Endometrial microvascular endothelial cells (primary cell): ENCODE measurements around the gene PRR9. TPM values are rescaled to one million over a fixed set of nuclear protein-coding genes. Genes with fewer than 3 reads are reported as not detected.

Experiments
- in situ Hi-C: cut with HindIII; loops from 2 replicates; pipeline ENCODE4 v1.10.0; 2017; ENCODE audit warnings: low sequenced_read_pairs, low pct_unique_long_range_greater_than_20kb; ENCODE audit errors: inconsistent ontology term
- total RNA-seq: library from RNA; depleted of rRNA; stranded (reverse); fragments of >200 nt; gene quantifications from one replicate; pipeline ENCODE4 v1.2.3, GENCODE V29; 2015; ENCODE audit errors: inconsistent ontology term

Gene PRR9
- total RNA-seq, 1 donor from 2014 or later, result not detected

GRCh38 chr1:153260585-153261280 is 43.3 kb downstream of the PRR9 start:
- in situ Hi-C loops, result no loop called here

- in situ Hi-C loops, result no loop called here
Observed at GRCh38 chr1:153261281-153262069, 44.1 kb downstream of the PRR9 start.

GRCh38 chr1:153262070-153262366 is 44.6 kb downstream of the PRR9 start:
- in situ Hi-C loops, result no loop called here

GRCh38 chr1:153262462-153263157 is 45.2 kb downstream of the PRR9 start:
- in situ Hi-C loops, result no loop called here

- in situ Hi-C loops, result no loop called here
Observed at GRCh38 chr1:153265457-153265856, 48.1 kb downstream of the PRR9 start.

Other genes with a start within 250 kb of the PRR9 start
- not detected for gene SPRR4, start 246.9 kb upstream of the PRR9 start, total RNA-seq
- not detected for gene SPRR1A, start 233.5 kb upstream of the PRR9 start, total RNA-seq
- gene SPRR3, start 215.8 kb upstream of the PRR9 start, total RNA-seq, result not detected
- gene SPRR1B, start 186.4 kb upstream of the PRR9 start, total RNA-seq, result not detected
- gene SPRR2D, start 176.5 kb upstream of the PRR9 start, total RNA-seq, result not detected
- not detected for gene SPRR2A, start 160.1 kb upstream of the PRR9 start, total RNA-seq
- not detected for gene SPRR2B, start 146.0 kb upstream of the PRR9 start, total RNA-seq
- not detected for gene SPRR2E, start 123.1 kb upstream of the PRR9 start, total RNA-seq
- gene SPRR2F, start 104.1 kb upstream of the PRR9 start, total RNA-seq, result not detected
- not detected for gene SPRR2G, start 66.7 kb upstream of the PRR9 start, total RNA-seq
- not detected for gene LELP1, start 14.2 kb upstream of the PRR9 start, total RNA-seq
- gene LORICRIN, start 42.1 kb downstream of the PRR9 start, total RNA-seq, result not detected
- not detected for gene PGLYRP3, start 95.4 kb downstream of the PRR9 start, total RNA-seq
- not detected for gene PGLYRP4, start 131.3 kb downstream of the PRR9 start, total RNA-seq
- not detected for gene S100A9, start 140.3 kb downstream of the PRR9 start, total RNA-seq
- gene S100A12, start 158.0 kb downstream of the PRR9 start, total RNA-seq, result not detected
- not detected for gene S100A8, start 173.5 kb downstream of the PRR9 start, total RNA-seq
- not detected for gene S100A7A, start 198.9 kb downstream of the PRR9 start, total RNA-seq
- gene S100A7, start 243.1 kb downstream of the PRR9 start, total RNA-seq, result not detected